Panc1 (cell line): Measurements from ENCODE around the gene NOTCH2.
"Not testable (repeated sequence)": the region's sequence is repeated elsewhere in the genome, so short reads cannot be mapped to it uniquely, and the experiment has no call there.

Source experiments
- POLR2AphosphoS5 ChIP-seq: IDR thresholded peaks from 2 replicates; pipeline ENCODE4 v1.6.1; 2012; ENCODE audit warnings: mild to moderate bottlenecking, low read depth, low read length, moderate library complexity
- SIN3A ChIP-seq: IDR thresholded peaks from 2 replicates; pipeline ENCODE4 v1.6.1; 2012; ENCODE audit warnings: low read depth, mild to moderate bottlenecking, low read length, moderate library complexity, borderline replicate concordance; ENCODE audit not compliant: insufficient read depth
- TF ChIP-seq, protein P1 (sequence below): fragments of 450-650 bp; IDR thresholded peaks from 2 replicates; pipeline ENCODE4 v1.5.1; 2017; ENCODE audit warnings: mild to moderate bottlenecking
- TF ChIP-seq, protein P2 (sequence below), 2 experiments: IDR thresholded peaks; 2 replicates each; pipeline ENCODE4 v1.6.1; 2011 to 2012; ENCODE audit warnings: low read depth in 2 of 2, control low read depth in 1 of 2, low read length in 1 of 2, mild to moderate bottlenecking in 1 of 2, moderate library complexity in 1 of 2; ENCODE audit not compliant: insufficient read depth in 1 of 2

DNA sequence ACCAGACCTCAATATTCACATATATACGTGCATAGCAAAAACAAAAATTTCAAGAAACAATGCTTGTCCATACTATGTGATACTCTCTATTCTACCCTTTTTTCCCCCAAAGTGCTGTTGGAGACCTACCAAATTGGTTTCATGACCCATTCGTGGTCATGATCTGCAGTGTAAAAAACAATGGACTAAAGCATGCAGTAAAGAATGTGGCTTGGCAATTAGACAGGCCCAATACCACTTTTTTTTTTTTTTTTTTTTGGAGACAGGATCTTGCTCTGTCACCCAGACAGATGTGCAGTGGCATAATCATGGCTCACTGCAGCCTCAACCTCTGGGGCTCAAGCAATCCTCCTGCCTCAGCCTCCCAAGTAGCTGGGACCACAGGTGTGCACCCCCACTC lies 21.3 kb downstream of the NOTCH2 start:
- TF ChIP-seq, protein P1, sequence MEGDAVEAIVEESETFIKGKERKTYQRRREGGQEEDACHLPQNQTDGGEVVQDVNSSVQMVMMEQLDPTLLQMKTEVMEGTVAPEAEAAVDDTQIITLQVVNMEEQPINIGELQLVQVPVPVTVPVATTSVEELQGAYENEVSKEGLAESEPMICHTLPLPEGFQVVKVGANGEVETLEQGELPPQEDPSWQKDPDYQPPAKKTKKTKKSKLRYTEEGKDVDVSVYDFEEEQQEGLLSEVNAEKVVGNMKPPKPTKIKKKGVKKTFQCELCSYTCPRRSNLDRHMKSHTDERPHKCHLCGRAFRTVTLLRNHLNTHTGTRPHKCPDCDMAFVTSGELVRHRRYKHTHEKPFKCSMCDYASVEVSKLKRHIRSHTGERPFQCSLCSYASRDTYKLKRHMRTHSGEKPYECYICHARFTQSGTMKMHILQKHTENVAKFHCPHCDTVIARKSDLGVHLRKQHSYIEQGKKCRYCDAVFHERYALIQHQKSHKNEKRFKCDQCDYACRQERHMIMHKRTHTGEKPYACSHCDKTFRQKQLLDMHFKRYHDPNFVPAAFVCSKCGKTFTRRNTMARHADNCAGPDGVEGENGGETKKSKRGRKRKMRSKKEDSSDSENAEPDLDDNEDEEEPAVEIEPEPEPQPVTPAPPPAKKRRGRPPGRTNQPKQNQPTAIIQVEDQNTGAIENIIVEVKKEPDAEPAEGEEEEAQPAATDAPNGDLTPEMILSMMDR = not testable (repeated sequence)
- not testable (repeated sequence) for TF ChIP-seq SIN3A, POLR2AphosphoS5
- TF ChIP-seq, protein P2, sequence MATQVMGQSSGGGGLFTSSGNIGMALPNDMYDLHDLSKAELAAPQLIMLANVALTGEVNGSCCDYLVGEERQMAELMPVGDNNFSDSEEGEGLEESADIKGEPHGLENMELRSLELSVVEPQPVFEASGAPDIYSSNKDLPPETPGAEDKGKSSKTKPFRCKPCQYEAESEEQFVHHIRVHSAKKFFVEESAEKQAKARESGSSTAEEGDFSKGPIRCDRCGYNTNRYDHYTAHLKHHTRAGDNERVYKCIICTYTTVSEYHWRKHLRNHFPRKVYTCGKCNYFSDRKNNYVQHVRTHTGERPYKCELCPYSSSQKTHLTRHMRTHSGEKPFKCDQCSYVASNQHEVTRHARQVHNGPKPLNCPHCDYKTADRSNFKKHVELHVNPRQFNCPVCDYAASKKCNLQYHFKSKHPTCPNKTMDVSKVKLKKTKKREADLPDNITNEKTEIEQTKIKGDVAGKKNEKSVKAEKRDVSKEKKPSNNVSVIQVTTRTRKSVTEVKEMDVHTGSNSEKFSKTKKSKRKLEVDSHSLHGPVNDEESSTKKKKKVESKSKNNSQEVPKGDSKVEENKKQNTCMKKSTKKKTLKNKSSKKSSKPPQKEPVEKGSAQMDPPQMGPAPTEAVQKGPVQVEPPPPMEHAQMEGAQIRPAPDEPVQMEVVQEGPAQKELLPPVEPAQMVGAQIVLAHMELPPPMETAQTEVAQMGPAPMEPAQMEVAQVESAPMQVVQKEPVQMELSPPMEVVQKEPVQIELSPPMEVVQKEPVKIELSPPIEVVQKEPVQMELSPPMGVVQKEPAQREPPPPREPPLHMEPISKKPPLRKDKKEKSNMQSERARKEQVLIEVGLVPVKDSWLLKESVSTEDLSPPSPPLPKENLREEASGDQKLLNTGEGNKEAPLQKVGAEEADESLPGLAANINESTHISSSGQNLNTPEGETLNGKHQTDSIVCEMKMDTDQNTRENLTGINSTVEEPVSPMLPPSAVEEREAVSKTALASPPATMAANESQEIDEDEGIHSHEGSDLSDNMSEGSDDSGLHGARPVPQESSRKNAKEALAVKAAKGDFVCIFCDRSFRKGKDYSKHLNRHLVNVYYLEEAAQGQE (IDR thresholded peaks at IDR 0.05; ENCODE audit: insufficient read depth in 1 of 2, low read depth in 2 of 2, low read length in 1 of 2) = not testable (repeated sequence)
